HuH-7 (cell line): ENCODE data around the gene LARP4B.

ENCODE experiments used
- DNase-seq: peaks from one replicate; pipeline ENCODE4 v3.0.0; 2011; ENCODE audit warnings: low spot score

The LARP4B gene

GRCh38 chr10:767794-768193, 163.7 kb downstream of the LARP4B start:
- no peak for DNase-seq

- no peak for DNase-seq
Observed at GRCh38 chr10:767211-767610, 164.3 kb downstream of the LARP4B start.

- no peak for DNase-seq
Observed at GRCh38 chr10:761376-761775, 170.1 kb downstream of the LARP4B start.

- no peak for DNase-seq
Observed at GRCh38 chr10:760622-761021, 170.9 kb downstream of the LARP4B start.

GRCh38 chr10:759898-760477, 171.5 kb downstream of the LARP4B start:
- DNase-seq, result no peak
